LNCaP clone FGC (cell line): ENCODE measurements around the gene MYO1G.

Experiments used
- DNase-seq: peaks from one replicate; pipeline ENCODE4 v3.0.0-alpha.2; 2011; ENCODE audit warnings: low read depth
- H3K4me3 ChIP-seq: 2 replicates; pipeline ENCODE4 v1.5.1; 2011; ENCODE audit warnings: mild to moderate bottlenecking, low read depth, low read length, control low read depth
- TF ChIP-seq, protein P1 (sequence below): IDR thresholded peaks from 2 replicates; pipeline ENCODE4 v1.5.1; 2012; ENCODE audit warnings: mild to moderate bottlenecking; ENCODE audit not compliant: control insufficient read depth, insufficient read depth; ENCODE audit errors: extremely low read depth

The MYO1G gene

DNA sequence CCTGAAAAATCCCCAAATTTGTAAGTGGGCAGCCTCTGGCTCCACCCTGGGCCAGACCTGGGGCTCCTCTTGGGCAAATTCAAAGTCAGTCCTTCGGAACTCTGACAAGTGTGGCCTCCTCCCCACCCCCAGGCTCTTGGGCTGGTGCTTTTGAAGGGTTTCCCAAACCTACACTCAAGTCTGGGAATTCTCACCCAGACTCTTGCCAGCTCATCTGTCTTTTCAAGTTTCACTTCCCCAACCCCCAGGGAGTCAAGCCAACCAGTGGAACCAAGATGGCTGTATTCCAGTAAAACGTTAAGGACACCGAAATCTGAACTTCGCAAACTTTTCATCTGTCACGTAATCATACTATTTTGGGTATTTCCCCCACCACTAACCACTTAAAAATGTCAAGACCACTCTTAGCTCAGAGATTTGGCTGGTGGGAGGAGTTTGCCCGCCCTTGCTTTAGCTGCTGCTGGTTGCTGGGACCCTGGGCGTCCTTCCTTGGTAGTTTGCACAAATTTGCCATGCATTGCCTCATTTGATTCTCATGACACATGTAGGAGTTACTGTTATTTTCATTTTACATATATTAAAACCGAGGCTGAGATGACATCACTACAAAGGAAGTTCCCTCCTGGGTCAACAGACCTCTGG lies 1.7 kb upstream of the MYO1G start:
- H3K4me3 ChIP-seq = no peak overlapping the region
- no peak for DNase-seq
- TF ChIP-seq, protein P1, sequence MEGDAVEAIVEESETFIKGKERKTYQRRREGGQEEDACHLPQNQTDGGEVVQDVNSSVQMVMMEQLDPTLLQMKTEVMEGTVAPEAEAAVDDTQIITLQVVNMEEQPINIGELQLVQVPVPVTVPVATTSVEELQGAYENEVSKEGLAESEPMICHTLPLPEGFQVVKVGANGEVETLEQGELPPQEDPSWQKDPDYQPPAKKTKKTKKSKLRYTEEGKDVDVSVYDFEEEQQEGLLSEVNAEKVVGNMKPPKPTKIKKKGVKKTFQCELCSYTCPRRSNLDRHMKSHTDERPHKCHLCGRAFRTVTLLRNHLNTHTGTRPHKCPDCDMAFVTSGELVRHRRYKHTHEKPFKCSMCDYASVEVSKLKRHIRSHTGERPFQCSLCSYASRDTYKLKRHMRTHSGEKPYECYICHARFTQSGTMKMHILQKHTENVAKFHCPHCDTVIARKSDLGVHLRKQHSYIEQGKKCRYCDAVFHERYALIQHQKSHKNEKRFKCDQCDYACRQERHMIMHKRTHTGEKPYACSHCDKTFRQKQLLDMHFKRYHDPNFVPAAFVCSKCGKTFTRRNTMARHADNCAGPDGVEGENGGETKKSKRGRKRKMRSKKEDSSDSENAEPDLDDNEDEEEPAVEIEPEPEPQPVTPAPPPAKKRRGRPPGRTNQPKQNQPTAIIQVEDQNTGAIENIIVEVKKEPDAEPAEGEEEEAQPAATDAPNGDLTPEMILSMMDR = no peak

DNA sequence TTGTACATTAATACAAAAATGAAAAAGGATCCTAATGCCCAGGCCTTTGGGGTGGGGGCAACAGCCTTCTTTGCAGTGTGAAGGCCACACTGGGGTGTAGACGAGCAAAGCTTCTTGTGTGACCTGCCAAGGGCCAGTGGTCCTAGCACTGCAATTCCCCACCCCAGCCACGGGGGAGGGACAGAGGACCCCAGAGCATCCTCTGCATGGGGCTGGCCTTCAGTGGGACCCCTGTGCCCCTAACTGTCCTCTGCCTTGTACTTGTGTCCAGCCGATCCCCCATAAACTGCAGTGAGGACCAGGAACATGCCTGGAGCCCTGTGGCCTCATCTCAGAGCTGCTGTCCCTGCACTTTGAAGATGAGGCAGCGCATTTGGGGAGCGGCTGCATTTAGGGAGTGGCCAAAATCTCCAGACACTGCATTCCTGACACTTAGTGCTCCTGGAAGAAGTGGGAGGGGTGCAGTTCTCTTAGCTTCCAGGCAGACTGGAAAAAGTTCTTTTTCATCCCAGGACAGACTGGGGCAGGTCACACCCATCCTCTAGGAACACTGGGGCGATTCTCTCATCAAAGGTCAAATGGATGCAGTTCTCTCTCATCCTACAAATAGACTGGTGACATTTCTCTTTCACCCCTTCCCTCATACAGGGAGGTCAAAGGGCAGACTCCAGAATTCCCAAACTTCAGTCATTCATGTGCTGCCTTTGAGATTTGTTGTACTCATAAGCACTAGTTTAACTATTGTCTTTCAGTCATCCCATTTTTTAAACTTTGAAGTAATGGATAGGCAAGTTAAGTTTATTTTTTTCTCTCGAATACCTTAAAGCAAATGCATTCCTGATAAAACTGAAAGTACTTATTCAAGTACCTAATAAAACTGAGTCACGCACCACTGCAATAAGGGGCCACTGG lies 922 bp upstream of the MYO1G start:
- TF ChIP-seq, protein P1 = no peak
- no peak for DNase-seq
- H3K4me3 ChIP-seq = no peak overlapping the region

GRCh38 chr7:44977959-44978335 lies 868 bp downstream of the MYO1G start:
- no peak overlapping the region for H3K4me3 ChIP-seq
- TF ChIP-seq, protein P1 = no peak
- no peak for DNase-seq

DNA sequence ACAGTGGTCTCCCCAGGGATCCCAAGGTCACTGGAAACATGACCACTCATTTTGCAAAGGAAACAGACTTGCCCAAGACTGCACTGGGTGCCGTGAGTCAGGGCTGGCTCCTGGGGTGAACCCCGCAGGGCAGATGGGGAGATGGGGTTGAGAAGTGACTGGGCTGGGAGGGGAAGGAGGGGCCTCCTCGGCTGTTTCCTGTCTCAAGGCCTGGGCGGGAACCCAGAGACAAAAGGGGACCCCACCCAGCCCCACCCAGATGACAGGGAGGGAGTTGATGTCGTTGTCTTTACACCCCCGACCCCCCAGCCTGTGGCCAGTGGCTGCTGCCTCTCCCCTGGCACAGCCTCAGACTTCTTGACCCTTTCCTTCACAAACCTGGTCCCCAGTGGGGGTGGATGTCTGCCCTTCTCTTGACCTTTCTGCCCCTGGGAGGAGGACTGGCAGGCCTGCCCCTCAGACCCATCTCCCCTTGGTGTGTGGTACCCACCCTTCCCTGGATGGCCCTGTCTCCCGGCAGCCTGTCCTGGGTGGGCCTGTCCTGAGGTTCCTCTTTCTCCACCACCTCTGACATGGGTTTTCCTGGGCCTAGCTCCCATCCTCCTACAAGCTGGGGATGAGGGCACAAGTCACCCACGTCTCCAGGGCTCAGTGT lies 1.4 kb downstream of the MYO1G start:
- DNase-seq = no peak
- TF ChIP-seq, protein P1 = no peak
- H3K4me3 ChIP-seq = no peak overlapping the region

DNA sequence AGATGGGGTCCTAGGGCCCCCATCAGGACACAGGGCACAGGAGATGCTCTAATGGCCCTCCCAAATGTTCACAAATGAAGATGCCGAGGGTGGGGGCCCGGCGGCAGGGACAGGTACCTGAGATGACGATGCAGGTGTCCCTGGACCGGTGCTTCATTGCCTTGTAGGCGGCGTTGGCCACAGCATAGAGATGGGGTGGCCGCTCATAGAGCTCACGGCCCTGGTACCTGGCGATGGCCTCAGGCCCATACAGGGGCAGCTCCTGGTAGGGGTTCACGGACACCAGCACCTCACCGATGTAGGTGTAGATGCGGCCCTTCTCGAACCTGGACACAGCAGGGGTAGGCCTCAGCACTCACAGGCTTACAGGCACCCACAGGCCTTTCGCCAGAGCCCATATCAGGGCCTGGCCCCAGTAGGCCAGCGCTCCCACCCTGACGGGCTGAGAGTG lies 2.0 kb downstream of the MYO1G start:
- TF ChIP-seq, protein P1 = no peak
- no peak overlapping the region for H3K4me3 ChIP-seq
- no peak for DNase-seq

DNA sequence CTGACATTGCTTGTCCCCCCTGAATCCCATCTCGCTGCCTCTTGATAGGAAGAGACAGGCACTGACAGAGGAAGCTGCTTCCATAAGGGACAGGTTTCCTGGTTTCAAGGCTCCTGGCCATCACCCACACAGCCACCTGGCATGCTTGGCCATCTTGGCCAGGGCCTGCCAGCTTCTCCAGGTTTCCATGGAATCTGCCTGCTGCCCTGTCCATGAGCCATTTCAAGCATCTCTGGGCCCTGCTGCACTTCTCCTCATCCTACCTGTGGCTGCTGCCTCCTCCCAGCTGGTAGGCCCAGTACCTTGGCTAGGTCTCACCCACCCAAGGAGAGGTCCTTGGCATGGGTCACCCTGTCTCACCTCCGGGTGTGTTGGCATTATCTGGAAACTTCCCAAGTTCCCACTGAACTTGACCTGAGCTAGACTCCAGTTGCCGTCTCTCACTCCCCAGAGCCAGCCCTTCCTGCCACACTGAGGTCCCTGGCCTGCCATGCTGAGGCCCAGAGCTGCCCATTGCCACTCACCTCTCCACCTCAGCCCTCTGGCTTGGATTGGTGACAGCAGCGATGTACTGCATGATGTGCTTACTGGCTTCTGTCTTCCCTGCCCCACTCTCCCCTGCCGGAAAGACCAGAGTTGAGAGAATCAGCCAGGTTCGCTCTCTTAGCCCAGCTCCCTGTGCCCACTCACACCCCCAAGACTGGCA lies 2.6 kb downstream of the MYO1G start:
- no peak overlapping the region for H3K4me3 ChIP-seq
- DNase-seq = no peak
- TF ChIP-seq, protein P1 = no peak
